Osteocyte (in vitro differentiated cells): Measurements from ENCODE around the gene LRRC63. TPM values are rescaled to one million over a fixed set of nuclear protein-coding genes. Genes with fewer than 3 reads are reported as not detected.
"Not testable (repeated sequence)": the region's sequence is repeated elsewhere in the genome, so short reads cannot be mapped to it uniquely, and the experiment has no call there.

Source experiments
- DNase-seq: peaks from one replicate; pipeline ENCODE4 v3.0.0; 2021; ENCODE audit warnings: mixed read lengths; ENCODE audit not compliant: unreplicated experiment; ENCODE audit errors: extremely low spot score
- H3K27ac Mint-ChIP-seq: one replicate; pipeline ENCODE4 v1.8.0; 2021; ENCODE audit warnings: mild to moderate bottlenecking, mixed read lengths; ENCODE audit not compliant: unreplicated experiment
- H3K27me3 Mint-ChIP-seq: one replicate; pipeline ENCODE4 v1.8.0; 2021; ENCODE audit warnings: mixed read lengths; ENCODE audit not compliant: unreplicated experiment
- H3K36me3 Mint-ChIP-seq: one replicate; pipeline ENCODE4 v1.8.0; 2021; ENCODE audit warnings: mixed read lengths; ENCODE audit not compliant: unreplicated experiment
- H3K4me1 Mint-ChIP-seq: one replicate; pipeline ENCODE4 v1.8.0; 2021; ENCODE audit warnings: mixed read lengths; ENCODE audit not compliant: unreplicated experiment
- H3K4me3 Mint-ChIP-seq: one replicate; pipeline ENCODE4 v1.8.0; 2021; ENCODE audit warnings: mild to moderate bottlenecking, moderate library complexity, mixed read lengths; ENCODE audit not compliant: unreplicated experiment
- H3K9me3 Mint-ChIP-seq: one replicate; pipeline ENCODE4 v1.8.0; 2021; ENCODE audit warnings: mixed read lengths; ENCODE audit not compliant: unreplicated experiment
- CTCF ChIP-seq: fragments of 200-600 bp; sonication (generic); IDR thresholded peaks from 2 replicates; pipeline ENCODE4 v1.5.0; 2021; ENCODE audit warnings: antibody characterized with exemption, mild to moderate bottlenecking, moderate library complexity
- total RNA-seq: library from RNA; stranded (reverse); gene quantifications from 2 replicates; pipeline ENCODE4 v1.2.1, GENCODE V29; 2021

Gene LRRC63
- total RNA-seq, 1 donor from 2014 or later, result not detected

DNA sequence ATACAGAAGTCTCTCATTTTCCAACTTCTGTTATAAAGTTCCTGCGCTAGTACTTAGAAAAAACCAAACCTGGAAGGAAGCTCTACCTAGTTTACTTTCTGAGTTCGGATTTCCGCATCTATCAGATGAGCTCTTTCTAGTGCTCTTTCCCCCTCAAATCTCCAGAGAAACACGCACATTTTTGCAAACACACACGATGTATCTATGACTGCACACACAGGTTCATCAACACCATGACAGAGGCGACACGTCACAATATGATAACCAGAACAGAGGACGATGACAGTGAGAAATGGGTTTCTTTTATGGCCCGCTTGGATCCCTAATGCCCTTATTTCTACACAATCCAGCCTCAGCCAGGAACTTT, 629 bp upstream of the LRRC63 start:
- H3K4me1 Mint-ChIP-seq, result peaks cover 5% of the 10 kb centered on the region
- no peak overlapping the region for H3K27ac Mint-ChIP-seq
- H3K9me3 Mint-ChIP-seq, result no peaks in the 10 kb centered on the region
- H3K4me3 Mint-ChIP-seq, result peak overlapping the region; percentile 71
- TF ChIP-seq CTCF, result no peak
- no peak for DNase-seq
- H3K36me3 Mint-ChIP-seq, result no peaks in the 10 kb centered on the region
- H3K27me3 Mint-ChIP-seq, result peaks cover 28% of the 10 kb centered on the region

DNA sequence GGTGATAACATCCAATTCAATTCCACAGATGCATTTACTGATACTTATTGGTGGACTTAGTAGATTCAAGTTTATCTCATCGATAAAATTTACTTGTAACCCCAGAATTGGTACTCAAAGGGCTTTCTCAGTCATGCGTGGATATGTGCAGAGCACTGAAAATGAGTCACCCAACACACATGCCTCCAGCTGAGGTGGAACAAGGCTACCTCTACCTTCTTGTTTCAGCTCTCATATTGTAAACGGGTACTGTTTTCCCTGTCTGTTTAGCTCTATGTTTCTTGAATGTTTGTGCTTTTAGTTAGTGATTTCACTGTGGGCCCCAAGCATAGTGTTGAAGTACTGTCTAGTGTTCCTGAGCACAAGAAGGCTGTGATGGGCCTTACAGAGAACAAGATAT, 1.5 kb downstream of the LRRC63 start:
- peaks cover 3% of the 10 kb centered on the region for H3K36me3 Mint-ChIP-seq
- no peak overlapping the region for H3K4me3 Mint-ChIP-seq
- peaks cover 5% of the 10 kb centered on the region for H3K4me1 Mint-ChIP-seq
- DNase-seq, result no peak
- no peak overlapping the region for H3K27ac Mint-ChIP-seq
- peaks cover 10% of the 10 kb centered on the region for H3K9me3 Mint-ChIP-seq
- no peak for TF ChIP-seq CTCF
- H3K27me3 Mint-ChIP-seq, result peaks cover 34% of the 10 kb centered on the region

DNA sequence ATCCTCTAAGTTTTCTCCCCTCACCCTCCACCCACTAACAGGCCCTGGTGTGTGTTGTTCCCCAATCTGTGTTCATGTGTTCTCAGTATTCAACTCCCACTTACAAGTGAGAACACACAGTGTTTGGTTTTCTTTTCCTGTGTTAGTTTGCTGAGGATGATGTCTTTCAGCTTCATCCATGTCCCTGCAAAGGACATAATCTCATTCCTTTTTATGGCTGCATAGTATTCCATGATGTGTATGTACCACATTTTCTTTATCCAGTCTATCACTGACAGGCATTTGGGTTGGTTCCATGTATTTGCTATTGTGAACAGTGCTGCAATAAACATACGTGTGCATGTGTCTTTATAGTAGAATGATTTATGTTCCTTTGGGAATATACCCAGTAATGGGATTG, 3.0 kb downstream of the LRRC63 start:
- peaks cover 33% of the 10 kb centered on the region for H3K27me3 Mint-ChIP-seq
- H3K27ac Mint-ChIP-seq, DNase-seq, H3K36me3 Mint-ChIP-seq, H3K4me3 Mint-ChIP-seq, H3K4me1 Mint-ChIP-seq, H3K9me3 Mint-ChIP-seq: not testable (repeated sequence)

DNA sequence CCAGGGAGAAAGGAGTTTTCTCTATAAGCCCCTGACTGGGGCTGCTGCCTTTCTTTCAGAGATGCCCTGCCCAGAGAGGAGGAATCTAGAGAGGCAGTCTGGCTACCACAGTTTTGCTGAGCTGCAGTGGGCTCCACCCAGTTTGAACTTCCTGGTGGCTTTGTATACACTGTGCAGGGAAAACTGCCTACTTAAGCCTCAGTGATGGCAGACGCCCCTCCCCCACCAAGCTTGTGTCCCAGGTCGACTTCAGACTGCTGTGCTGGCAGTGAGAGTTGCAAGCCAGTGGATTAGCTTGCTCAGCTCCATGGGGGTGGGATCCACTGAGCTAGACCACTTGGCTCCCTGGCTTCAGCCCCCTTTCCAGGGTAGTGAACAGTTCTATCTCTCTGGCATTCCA, 8.5 kb downstream of the LRRC63 start:
- not testable (repeated sequence) for H3K36me3 Mint-ChIP-seq, H3K4me1 Mint-ChIP-seq, DNase-seq, H3K4me3 Mint-ChIP-seq, H3K27ac Mint-ChIP-seq
- Mint-ChIP-seq H3K9me3 (peaks cover 22% of the 10 kb centered on the region), H3K27me3 (peaks cover 30% of the 10 kb centered on the region)

DNA sequence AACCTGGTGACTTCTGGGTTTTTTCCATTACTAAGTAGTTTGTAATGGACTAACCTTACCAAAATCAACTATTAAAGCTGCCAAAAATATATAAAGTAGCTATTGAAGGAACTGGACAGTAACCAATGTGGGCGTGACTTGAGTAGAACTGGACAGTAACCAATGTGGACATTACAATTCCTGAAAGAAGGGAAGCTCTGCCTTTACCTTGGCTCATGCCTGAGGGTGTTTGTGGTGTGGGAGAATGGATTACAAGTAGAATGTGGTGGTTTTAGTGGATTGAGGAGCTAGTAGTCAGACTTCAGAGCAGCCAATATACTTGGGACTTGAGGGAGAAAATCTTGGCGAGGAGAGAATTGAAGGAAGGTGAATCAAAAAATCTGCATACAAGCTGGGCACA, 17.5 kb downstream of the LRRC63 start:
- Mint-ChIP-seq H3K4me1 (peaks cover 7% of the 10 kb centered on the region), H3K9me3 (peaks cover 42% of the 10 kb centered on the region), H3K27me3 (peaks cover 3% of the 10 kb centered on the region), H3K27ac (no peak overlapping the region), H3K4me3 (no peak overlapping the region), H3K36me3 (no peaks in the 10 kb centered on the region)
- no peak for TF ChIP-seq CTCF
- DNase-seq, result no peak

GRCh38 chr13:46232281-46232680, 20.6 kb downstream of the LRRC63 start:
- Mint-ChIP-seq H3K4me3 (no peak overlapping the region), H3K9me3 (peaks cover 56% of the 10 kb centered on the region), H3K36me3 (peaks cover 5% of the 10 kb centered on the region), H3K4me1 (peaks cover 7% of the 10 kb centered on the region), H3K27me3 (peaks cover 9% of the 10 kb centered on the region), H3K27ac (peak overlapping the region; percentile 18)
- no peak for TF ChIP-seq CTCF
- DNase-seq, result no peak
